H9 (cell line): ENCODE results near the gene C16orf89. TPM values are rescaled to one million over a fixed set of nuclear protein-coding genes. Genes with fewer than 3 reads are reported as not detected.
A peak's percentile ranks its signal among the peaks of the same experiment; 100 is the strongest.

Experiments used
- DNase-seq: peaks from one replicate; pipeline ENCODE4 v3.0.0-alpha.2; 2017
- H2AFZ ChIP-seq: one replicate; pipeline ENCODE4 v1.6.1; 2013; ENCODE audit warnings: mild to moderate bottlenecking, low read length, control low read depth, moderate library complexity
- H2AK5ac ChIP-seq: 2 replicates; pipeline ENCODE4 v1.6.1; 2013; ENCODE audit warnings: low read length, control low read depth, mixed read lengths; ENCODE audit not compliant: insufficient read length
- H2BK120ac ChIP-seq: one replicate; pipeline ENCODE4 v1.6.1; 2013; ENCODE audit warnings: low read depth, mild to moderate bottlenecking, low read length, control low read depth, inconsistent platforms; ENCODE audit not compliant: poor library complexity, severe bottlenecking
- H2BK12ac ChIP-seq: 2 replicates; pipeline ENCODE4 v1.6.1; 2013; ENCODE audit warnings: low read length, control low read depth, mixed read lengths, low read depth; ENCODE audit not compliant: insufficient read length
- H2BK15ac ChIP-seq: 2 replicates; pipeline ENCODE4 v1.6.1; 2013; ENCODE audit warnings: low read depth, low read length, control low read depth
- H2BK20ac ChIP-seq: one replicate; pipeline ENCODE4 v1.6.1; 2013; ENCODE audit warnings: low read depth, mild to moderate bottlenecking, low read length, control low read depth, inconsistent platforms; ENCODE audit not compliant: poor library complexity, severe bottlenecking
- H2BK5ac ChIP-seq: 2 replicates; pipeline ENCODE4 v1.6.1; 2013; ENCODE audit warnings: low read length, control low read depth, mixed read lengths; ENCODE audit not compliant: insufficient read length
- H3K14ac ChIP-seq: 2 replicates; pipeline ENCODE4 v1.6.1; 2013; ENCODE audit warnings: low read length, control low read depth; ENCODE audit not compliant: insufficient read depth
- H3K18ac ChIP-seq: 2 replicates; pipeline ENCODE4 v1.6.1; 2013; ENCODE audit warnings: low read depth, mild to moderate bottlenecking, mixed read lengths, low read length, control low read depth; ENCODE audit not compliant: insufficient read length
- H3K23ac ChIP-seq: 2 replicates; pipeline ENCODE4 v1.6.1; 2013; ENCODE audit warnings: low read length, control low read depth, mixed read lengths, low read depth; ENCODE audit not compliant: insufficient read length
- H3K23me2 ChIP-seq: 2 replicates; pipeline ENCODE4 v1.6.1; 2013; ENCODE audit warnings: low read depth, mild to moderate bottlenecking, mixed read lengths, low read length, control low read depth; ENCODE audit not compliant: insufficient read length, poor library complexity, severe bottlenecking
- H3K27ac ChIP-seq: 2 replicates; pipeline ENCODE4 v1.5.1; 2013; ENCODE audit warnings: low read length, control low read depth, mixed read lengths, low read depth; ENCODE audit not compliant: insufficient read length
- H3K27me3 ChIP-seq: 2 replicates; pipeline ENCODE4 v1.6.1; 2013; ENCODE audit warnings: low read length, control low read depth, inconsistent platforms; ENCODE audit not compliant: insufficient read depth
- H3K4ac ChIP-seq: 2 replicates; pipeline ENCODE4 v1.6.1; 2013; ENCODE audit warnings: low read depth, mild to moderate bottlenecking, control low read depth, inconsistent platforms, low read length, moderate library complexity
- H3K4me1 ChIP-seq: 2 replicates; pipeline ENCODE4 v1.6.1; 2013; ENCODE audit warnings: low read length, control low read depth, inconsistent platforms; ENCODE audit not compliant: insufficient read depth
- H3K4me2 ChIP-seq: 2 replicates; pipeline ENCODE4 v1.6.1; 2013; ENCODE audit warnings: low read length, control low read depth, mixed read lengths; ENCODE audit not compliant: insufficient read length, insufficient read depth
- H3K56ac ChIP-seq: 2 replicates; pipeline ENCODE4 v1.6.1; 2013; ENCODE audit warnings: low read depth, mild to moderate bottlenecking, mixed read lengths, low read length, control low read depth; ENCODE audit not compliant: insufficient read length
- H3K79me1 ChIP-seq: 2 replicates; pipeline ENCODE4 v1.6.1; 2013; ENCODE audit warnings: low read depth, mild to moderate bottlenecking, moderate library complexity, low read length, control low read depth, inconsistent platforms; ENCODE audit not compliant: insufficient read depth, poor library complexity, severe bottlenecking
- H3K79me2 ChIP-seq: 2 replicates; pipeline ENCODE4 v1.6.1; 2013; ENCODE audit warnings: low read length, control low read depth, inconsistent platforms; ENCODE audit not compliant: insufficient read depth
- H3K9ac ChIP-seq: 2 replicates; pipeline ENCODE4 v1.6.1; 2013; ENCODE audit warnings: low read length, control low read depth, mixed read lengths; ENCODE audit not compliant: insufficient read length; ENCODE audit errors: extremely low read depth
- H3K9me3 ChIP-seq: one replicate; pipeline ENCODE4 v1.6.1; 2013; ENCODE audit warnings: low read depth, low read length, inconsistent platforms; ENCODE audit not compliant: control insufficient read depth
- H3T11ph ChIP-seq: one replicate; pipeline ENCODE4 v1.6.1; 2013; ENCODE audit warnings: mild to moderate bottlenecking, low read length, control low read depth, inconsistent platforms
- H4K20me1 ChIP-seq: one replicate; pipeline ENCODE4 v1.6.1; 2013; ENCODE audit not compliant: control insufficient read depth, insufficient read length, insufficient read depth
- H4K5ac ChIP-seq: 2 replicates; pipeline ENCODE4 v1.6.1; 2013; ENCODE audit warnings: low read depth, mild to moderate bottlenecking, mixed read lengths, low read length, control low read depth; ENCODE audit not compliant: insufficient read length
- H4K8ac ChIP-seq: replicated peaks from 2 replicates; pipeline ENCODE4 v1.6.1; 2013; ENCODE audit warnings: low read length, control low read depth, mixed read lengths, low read depth; ENCODE audit not compliant: insufficient read length
- H4K91ac ChIP-seq: 2 replicates; pipeline ENCODE4 v1.6.1; 2013; ENCODE audit warnings: low read depth, mild to moderate bottlenecking, moderate library complexity, mixed read lengths, low read length, control low read depth; ENCODE audit not compliant: insufficient read length
- H3K27ac Mint-ChIP-seq, 3 experiments: 2 replicates in 2 of 3; 3 replicates in 1 of 3; pipeline ENCODE4 v1.8.0; 2020 to 2021; ENCODE audit warnings: mixed read lengths in 3 of 3, mild to moderate bottlenecking in 1 of 3, moderate library complexity in 1 of 3
- H3K27me3 Mint-ChIP-seq: 2 replicates; pipeline ENCODE4 v1.8.0; 2021; ENCODE audit warnings: low read depth, mild to moderate bottlenecking, moderate library complexity, mixed read lengths
- H3K36me3 Mint-ChIP-seq, 3 experiments: 2 replicates in 2 of 3; 3 replicates in 1 of 3; pipeline ENCODE4 v1.8.0; 2020 to 2021; ENCODE audit warnings: low read depth in 3 of 3, mixed read lengths in 3 of 3; ENCODE audit not compliant: insufficient read depth in 1 of 3
- H3K4me1 Mint-ChIP-seq, 2 experiments: 2 replicates each; pipeline ENCODE4 v1.8.0; 2020; ENCODE audit warnings: mixed read lengths in 2 of 2
- H3K4me3 Mint-ChIP-seq, 2 experiments: 2 replicates in 1 of 2; 3 replicates in 1 of 2; pipeline ENCODE4 v1.8.0; 2020 to 2021; ENCODE audit warnings: mild to moderate bottlenecking in 2 of 2, mixed read lengths in 2 of 2, moderate library complexity in 1 of 2
- H3K9me3 Mint-ChIP-seq, 2 experiments: 2 replicates in 1 of 2; 3 replicates in 1 of 2; pipeline ENCODE4 v1.8.0; 2020; ENCODE audit warnings: mild to moderate bottlenecking in 2 of 2, mixed read lengths in 2 of 2, moderate library complexity in 1 of 2
- CTCF ChIP-seq: fragments of 200-600 bp; sonication (generic); conservative IDR thresholded peaks from 3 replicates; pipeline ENCODE4 v1.8.0; 2021; ENCODE audit warnings: antibody characterized with exemption, mild to moderate bottlenecking
- WGBS: extraction: QIAGEN DNeasy Blood & Tissue Kit; methylation state at CpG from one replicate; pipeline ENCODE4 v1.1.7; 2013; ENCODE audit warnings: missing lambda C conversion rate, low lambda C conversion rate, mixed read lengths; ENCODE audit not compliant: insufficient read length; ENCODE audit errors: extremely low coverage; 5-methylcytosine and 5-hydroxymethylcytosine counted together
- total RNA-seq: library from RNA; stranded (reverse); gene quantifications from 2 replicates; pipeline ENCODE4 v1.2.1, GENCODE V29; 2021

The C16orf89 gene
- total RNA-seq, 1 experiment from 2014 or later: 2.5 TPM

DNA sequence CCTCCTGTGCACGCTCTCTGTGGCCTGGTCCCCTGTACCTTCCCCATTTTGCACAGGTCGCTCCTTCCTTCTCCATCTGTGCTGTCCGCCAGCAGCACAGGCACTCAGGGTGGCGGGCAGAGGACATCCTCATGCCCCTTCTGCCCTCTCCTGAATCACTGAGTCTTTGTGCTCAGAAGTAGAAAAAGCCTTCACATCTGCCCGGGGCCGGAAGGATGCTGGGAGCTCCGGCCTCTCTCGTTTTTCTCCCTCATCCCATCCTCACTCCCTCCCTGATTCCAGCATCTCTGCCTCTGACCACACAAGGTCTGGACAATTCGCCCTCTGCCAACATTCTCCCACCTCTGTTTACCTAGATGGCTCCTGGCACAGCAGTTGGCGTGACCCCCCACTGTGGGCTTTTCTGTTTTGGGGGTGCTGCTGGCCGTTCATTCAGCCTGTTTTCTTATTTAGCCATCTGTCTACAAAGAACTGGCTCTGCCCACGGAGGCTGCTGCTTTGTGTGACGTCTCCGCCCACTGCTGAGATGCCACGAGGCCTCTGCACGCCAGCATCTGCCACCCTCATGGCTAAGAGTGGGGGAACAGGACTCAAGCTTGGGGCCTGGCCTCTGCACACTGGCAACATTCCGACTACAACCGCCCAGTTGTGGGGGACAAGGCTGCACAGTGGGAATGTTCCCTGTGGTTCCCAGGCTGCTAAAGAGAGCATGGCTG, 70.9 kb downstream of the C16orf89 start:
- DNase-seq: no peak
- Histone ChIP-seq H3K4me1 (no peaks in the 10 kb centered on the region), H3K18ac (no peak overlapping the region), H2BK15ac (no peak overlapping the region), H3K9me3 (no peaks in the 10 kb centered on the region), H2AFZ (no peak overlapping the region), H4K91ac (no peak overlapping the region), H3K79me1 (no peaks in the 10 kb centered on the region), H3K79me2 (no peaks in the 10 kb centered on the region), H3K4ac (no peak overlapping the region), H3T11ph (no peak overlapping the region), H3K56ac (no peak overlapping the region), H2AK5ac (no peak overlapping the region), H3K23ac (no peak overlapping the region), H4K8ac (no peak overlapping the region), H3K23me2 (no peaks in the 10 kb centered on the region), H2BK12ac (no peak overlapping the region), H3K4me2 (no peak overlapping the region), H4K20me1 (no peaks in the 10 kb centered on the region), H4K5ac (no peak overlapping the region), H3K9ac (no peak overlapping the region), H2BK120ac (no peak overlapping the region), H2BK20ac (no peak overlapping the region), H3K14ac (no peak overlapping the region), H3K27me3 (no peaks in the 10 kb centered on the region), H3K27ac (no peak overlapping the region), H2BK5ac (no peak overlapping the region)
- H3K4me3 Mint-ChIP-seq: no peak overlapping the region
- WGBS: no CpG with 5 or more reads among the region's 18 CpGs
- H3K4me1 Mint-ChIP-seq: peaks cover 0 to 6% of the 10 kb centered on the region in 2 experiments; a peak in 2 of 4 replicates
- H3K27me3 Mint-ChIP-seq: no peaks in the 10 kb centered on the region; the same call in 1 of the 2 replicates
- H3K36me3 Mint-ChIP-seq: no peaks in the 10 kb centered on the region
- H3K27ac Mint-ChIP-seq: peak overlapping the region in 1 of 3 experiments; percentile 24; a peak in 2 of 7 replicates
- TF ChIP-seq CTCF: no peak
- H3K9me3 Mint-ChIP-seq: no peaks in the 10 kb centered on the region

Other genes with a start within 250 kb of the C16orf89 start
- gene GLYR1, start 218.7 kb downstream of the C16orf89 start, total RNA-seq: 114 TPM in 2 replicates
- 51.8 and 55.2 TPM in 2 replicates for gene UBN1, start 218.5 kb downstream of the C16orf89 start, total RNA-seq
- gene PPL, start 128.8 kb downstream of the C16orf89 start, total RNA-seq: 28.2 and 29.2 TPM in 2 replicates
- gene SEC14L5, start 107.6 kb downstream of the C16orf89 start, total RNA-seq: 3.2 and 4.1 TPM in 2 replicates
- gene NAGPA, start 32.0 kb downstream of the C16orf89 start, total RNA-seq: 12.1 and 12.7 TPM in 2 replicates
- 32.5 and 36.2 TPM in 2 replicates for gene ALG1, start 5.9 kb upstream of the C16orf89 start, total RNA-seq
- gene EEF2KMT, start 31.8 kb upstream of the C16orf89 start, total RNA-seq: 16.4 and 18.1 TPM in 2 replicates